Measurements from ENCODE around the gene ATP2B3.

DNA sequence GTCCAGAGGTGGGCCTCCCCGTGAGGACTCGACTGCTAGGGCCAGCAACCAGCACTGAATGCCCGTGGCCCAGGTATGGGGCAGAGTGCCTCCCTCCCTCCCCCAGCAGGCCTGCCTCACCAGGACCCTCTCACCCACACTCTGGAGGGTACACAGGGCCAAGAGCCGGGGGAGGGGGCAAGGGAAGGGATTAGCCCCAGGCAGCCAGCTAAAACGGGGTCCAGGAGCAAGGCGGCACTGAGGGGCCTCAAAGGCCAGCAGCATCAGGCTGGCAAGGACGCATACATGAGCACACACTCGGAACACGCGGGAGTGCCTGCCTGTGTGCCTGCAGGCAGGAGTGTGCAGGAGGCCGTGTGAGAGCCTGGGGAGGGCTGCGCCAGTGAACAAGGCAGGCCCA lies 111.2 kb downstream of the ATP2B3 start:
- TF ChIP-seq, protein P1, sequence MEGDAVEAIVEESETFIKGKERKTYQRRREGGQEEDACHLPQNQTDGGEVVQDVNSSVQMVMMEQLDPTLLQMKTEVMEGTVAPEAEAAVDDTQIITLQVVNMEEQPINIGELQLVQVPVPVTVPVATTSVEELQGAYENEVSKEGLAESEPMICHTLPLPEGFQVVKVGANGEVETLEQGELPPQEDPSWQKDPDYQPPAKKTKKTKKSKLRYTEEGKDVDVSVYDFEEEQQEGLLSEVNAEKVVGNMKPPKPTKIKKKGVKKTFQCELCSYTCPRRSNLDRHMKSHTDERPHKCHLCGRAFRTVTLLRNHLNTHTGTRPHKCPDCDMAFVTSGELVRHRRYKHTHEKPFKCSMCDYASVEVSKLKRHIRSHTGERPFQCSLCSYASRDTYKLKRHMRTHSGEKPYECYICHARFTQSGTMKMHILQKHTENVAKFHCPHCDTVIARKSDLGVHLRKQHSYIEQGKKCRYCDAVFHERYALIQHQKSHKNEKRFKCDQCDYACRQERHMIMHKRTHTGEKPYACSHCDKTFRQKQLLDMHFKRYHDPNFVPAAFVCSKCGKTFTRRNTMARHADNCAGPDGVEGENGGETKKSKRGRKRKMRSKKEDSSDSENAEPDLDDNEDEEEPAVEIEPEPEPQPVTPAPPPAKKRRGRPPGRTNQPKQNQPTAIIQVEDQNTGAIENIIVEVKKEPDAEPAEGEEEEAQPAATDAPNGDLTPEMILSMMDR (IDR thresholded peaks at IDR 0.05): no peak
- TF ChIP-seq EP300 (IDR thresholded peaks at IDR 0.05): no peak

All from upper lobe of left lung (tissue), 4 donors.